H1 (cell line): ENCODE data around the gene GTF2I.
"Not testable (repeated sequence)": the region's sequence is repeated elsewhere in the genome, so short reads cannot be mapped to it uniquely, and the experiment has no call there.

Source experiments
- CHD2 ChIP-seq: IDR thresholded peaks from 2 replicates; pipeline ENCODE4 v1.6.1; 2012; ENCODE audit warnings: low read length, improper control_type of control experiment
- KDM1A ChIP-seq: fragments of 200-600, 300-600 bp; sonication (generic); IDR thresholded peaks from 2 replicates; pipeline ENCODE4 v1.7.1; 2016; ENCODE audit warnings: mild to moderate bottlenecking, low read length, borderline replicate concordance
- POLR2A ChIP-seq, 2 experiments: IDR thresholded peaks; 1 replicate in 1 of 2; 2 replicates in 1 of 2; pipeline ENCODE4 v1.6.1; 2011; ENCODE audit warnings: low read depth in 2 of 2, low read length in 2 of 2, mild to moderate bottlenecking in 2 of 2; ENCODE audit errors: control extremely low read depth in 1 of 2
- POLR2AphosphoS5 ChIP-seq: IDR thresholded peaks from 2 replicates; pipeline ENCODE4 v1.6.1; 2011; ENCODE audit warnings: low read depth, low read length
- TCF12 ChIP-seq: IDR thresholded peaks from 2 replicates; pipeline ENCODE4 v1.6.1; 2011; ENCODE audit warnings: low read depth, mild to moderate bottlenecking, low read length
- TF ChIP-seq, protein P1 (sequence below): IDR thresholded peaks from 2 replicates; pipeline ENCODE4 v1.6.1; 2012; ENCODE audit warnings: inconsistent platforms
- TF ChIP-seq, protein P2 (sequence below), 3 experiments: IDR thresholded peaks; 1 replicate in 2 of 3; 2 replicates in 1 of 3; pipeline versions ENCODE4 v1.5.1 to v1.6.1; 2011; ENCODE audit warnings: low read length in 3 of 3, mild to moderate bottlenecking in 3 of 3, inconsistent platforms in 2 of 3, low read depth in 1 of 3, moderate library complexity in 1 of 3; ENCODE audit not compliant: insufficient read depth in 1 of 3; ENCODE audit errors: control extremely low read depth in 1 of 3

DNA sequence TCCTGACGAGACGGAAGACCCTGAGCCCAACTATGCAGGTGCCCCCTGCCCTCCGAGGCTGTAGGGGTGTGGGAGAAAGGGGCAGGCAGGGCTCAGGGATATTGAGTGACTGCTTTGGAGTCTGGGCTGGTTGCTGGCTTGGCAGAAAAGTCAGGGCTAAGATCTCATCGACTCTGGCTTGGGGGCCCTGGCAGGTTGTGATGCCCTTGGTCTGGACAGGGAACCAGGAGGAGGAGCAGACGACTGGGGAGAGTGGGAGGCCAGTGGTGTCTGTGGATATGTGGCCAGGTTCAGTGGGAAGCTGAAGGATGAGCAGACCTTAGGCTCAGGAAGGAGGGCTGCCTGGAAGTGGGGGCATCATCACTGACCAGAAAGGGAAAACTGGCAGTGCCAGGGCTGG lies 126.1 kb downstream of the GTF2I start:
- TF ChIP-seq, protein P1, sequence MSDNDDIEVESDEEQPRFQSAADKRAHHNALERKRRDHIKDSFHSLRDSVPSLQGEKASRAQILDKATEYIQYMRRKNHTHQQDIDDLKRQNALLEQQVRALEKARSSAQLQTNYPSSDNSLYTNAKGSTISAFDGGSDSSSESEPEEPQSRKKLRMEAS: not testable (repeated sequence)
- not testable (repeated sequence) for TF ChIP-seq POLR2AphosphoS5; KDM1A; POLR2A (IDR thresholded peaks at IDR 0.05; ENCODE audit: control extremely low read depth in 1 of 2, low read depth in 2 of 2, low read length in 2 of 2); CHD2; TCF12
- TF ChIP-seq, protein P2, sequence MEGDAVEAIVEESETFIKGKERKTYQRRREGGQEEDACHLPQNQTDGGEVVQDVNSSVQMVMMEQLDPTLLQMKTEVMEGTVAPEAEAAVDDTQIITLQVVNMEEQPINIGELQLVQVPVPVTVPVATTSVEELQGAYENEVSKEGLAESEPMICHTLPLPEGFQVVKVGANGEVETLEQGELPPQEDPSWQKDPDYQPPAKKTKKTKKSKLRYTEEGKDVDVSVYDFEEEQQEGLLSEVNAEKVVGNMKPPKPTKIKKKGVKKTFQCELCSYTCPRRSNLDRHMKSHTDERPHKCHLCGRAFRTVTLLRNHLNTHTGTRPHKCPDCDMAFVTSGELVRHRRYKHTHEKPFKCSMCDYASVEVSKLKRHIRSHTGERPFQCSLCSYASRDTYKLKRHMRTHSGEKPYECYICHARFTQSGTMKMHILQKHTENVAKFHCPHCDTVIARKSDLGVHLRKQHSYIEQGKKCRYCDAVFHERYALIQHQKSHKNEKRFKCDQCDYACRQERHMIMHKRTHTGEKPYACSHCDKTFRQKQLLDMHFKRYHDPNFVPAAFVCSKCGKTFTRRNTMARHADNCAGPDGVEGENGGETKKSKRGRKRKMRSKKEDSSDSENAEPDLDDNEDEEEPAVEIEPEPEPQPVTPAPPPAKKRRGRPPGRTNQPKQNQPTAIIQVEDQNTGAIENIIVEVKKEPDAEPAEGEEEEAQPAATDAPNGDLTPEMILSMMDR (IDR thresholded peaks at IDR 0.05; ENCODE audit: control extremely low read depth in 1 of 3, insufficient read depth in 1 of 3, low read depth in 1 of 3, low read length in 3 of 3): not testable (repeated sequence)
